GM21515 (cell line): Measurements from ENCODE around the gene ITPRID1.
"Not testable (repeated sequence)": the region's sequence is repeated elsewhere in the genome, so short reads cannot be mapped to it uniquely, and the experiment has no call there.

Source experiments
- ATAC-seq: cut with Tn5 transposase; IDR thresholded peaks from one replicate; pipeline ENCODE4 v1.9.1; 2021; ENCODE audit not compliant: unreplicated experiment

Gene ITPRID1

DNA sequence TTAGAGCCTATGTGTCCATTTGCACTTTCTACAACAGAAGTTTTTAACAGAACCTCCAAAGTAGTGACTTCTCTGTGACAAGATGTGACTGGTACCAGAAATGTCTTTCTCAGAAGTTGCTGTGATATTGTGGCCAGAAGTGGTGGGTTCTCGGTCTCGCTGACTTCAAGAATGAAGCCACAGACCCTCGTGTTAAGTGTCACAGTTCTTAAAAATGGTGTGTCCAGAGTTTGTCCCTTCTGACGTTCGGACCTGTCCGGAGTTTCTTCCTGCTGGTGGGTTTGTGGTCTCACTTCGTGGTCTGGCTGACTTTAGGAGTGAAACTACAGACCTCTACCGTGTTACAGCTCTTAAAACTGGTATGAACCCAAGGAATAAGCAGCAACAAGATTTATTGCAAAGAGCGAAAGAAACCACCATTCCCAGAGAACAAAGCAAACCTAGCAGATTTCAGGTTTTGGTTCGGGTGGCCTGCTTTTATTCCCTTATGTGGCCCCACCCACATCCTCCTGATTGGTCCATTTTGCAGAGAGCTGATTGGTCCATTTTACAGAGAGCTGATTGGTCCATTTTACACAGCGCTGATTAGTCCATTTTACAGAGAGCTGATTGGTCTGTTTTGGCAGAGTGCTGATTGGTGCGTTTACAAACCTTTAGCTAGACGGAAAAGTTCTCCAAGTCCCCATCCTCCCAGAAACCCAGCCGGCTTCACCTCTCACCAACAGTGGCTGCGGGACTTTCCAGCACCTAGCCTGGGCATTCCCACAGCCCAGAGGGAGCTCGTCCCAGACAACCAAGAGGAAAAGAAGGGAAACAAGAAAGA lies 3.0 kb downstream of the ITPRID1 start:
- no peak for ATAC-seq

GRCh38 chr7:31517513-31517912 lies 3.6 kb downstream of the ITPRID1 start:
- no peak for ATAC-seq

GRCh38 chr7:31518766-31519165 lies 4.9 kb downstream of the ITPRID1 start:
- ATAC-seq = no peak

GRCh38 chr7:31521336-31522010 lies 7.6 kb downstream of the ITPRID1 start:
- ATAC-seq = no peak

DNA sequence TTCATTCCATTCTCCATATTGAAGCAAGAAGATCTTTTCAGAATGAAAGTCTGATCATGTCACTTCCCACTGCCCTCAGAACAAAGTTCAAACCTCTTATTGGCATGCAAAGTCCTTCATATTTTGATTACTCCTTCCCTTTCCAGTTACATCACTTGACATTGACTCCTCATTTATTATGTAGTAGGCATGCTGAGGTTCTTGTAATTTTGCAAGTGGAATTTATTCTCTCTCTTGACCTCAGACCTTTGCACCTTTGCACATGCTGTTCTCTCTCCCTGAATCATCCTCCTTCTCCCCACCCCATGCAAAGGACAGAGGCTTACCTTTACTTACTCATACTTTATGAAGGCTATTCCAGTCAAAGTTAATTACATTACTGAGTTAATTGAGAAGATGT lies 13.0 kb downstream of the ITPRID1 start:
- ATAC-seq = no peak

- ATAC-seq = no peak
Observed at GRCh38 chr7:31529103-31529502, 15.2 kb downstream of the ITPRID1 start.

- ATAC-seq = not testable (repeated sequence)
Observed at GRCh38 chr7:31540651-31541185, 26.8 kb downstream of the ITPRID1 start.

- no peak for ATAC-seq
Observed at GRCh38 chr7:31545549-31545948, 31.7 kb downstream of the ITPRID1 start.

DNA sequence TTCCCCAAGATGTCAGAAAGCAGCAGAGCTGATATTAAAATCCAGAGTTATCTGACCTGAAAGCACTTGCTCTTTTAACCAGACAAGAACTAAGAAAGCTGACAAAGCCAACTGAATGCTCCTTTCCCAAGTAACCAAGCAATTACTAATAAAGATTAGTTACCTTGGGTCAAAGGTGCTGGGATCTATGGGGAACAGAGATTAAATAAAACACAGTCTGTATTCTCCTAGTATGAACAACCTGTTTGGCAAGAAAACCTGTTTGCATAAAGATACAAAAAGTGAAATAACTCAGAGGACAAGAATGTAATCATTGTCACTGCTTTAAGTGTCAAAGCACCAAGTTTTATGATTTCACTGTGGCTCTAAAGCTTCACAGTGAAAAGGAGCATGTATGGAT lies 35.7 kb downstream of the ITPRID1 start:
- ATAC-seq = no peak

DNA sequence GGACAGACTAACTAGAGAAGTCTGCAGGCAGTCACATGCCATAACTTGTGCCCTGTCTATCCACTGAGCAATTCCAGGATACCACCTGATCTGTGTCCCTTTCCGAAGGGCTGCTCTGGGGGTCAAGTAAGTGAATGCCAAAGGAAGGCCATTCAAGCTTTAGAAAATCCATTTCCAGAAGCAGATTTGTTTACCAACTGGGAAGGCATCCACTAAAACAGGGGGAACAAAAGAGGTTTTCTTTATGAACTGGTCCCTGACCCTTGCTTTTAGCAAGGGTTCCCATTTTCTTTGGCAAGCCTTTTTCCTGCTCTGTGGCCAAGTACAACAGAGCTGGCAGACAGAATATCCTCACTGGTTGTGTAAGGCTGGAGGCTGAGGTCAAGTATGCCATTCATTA lies 36.5 kb downstream of the ITPRID1 start:
- no peak for ATAC-seq

DNA sequence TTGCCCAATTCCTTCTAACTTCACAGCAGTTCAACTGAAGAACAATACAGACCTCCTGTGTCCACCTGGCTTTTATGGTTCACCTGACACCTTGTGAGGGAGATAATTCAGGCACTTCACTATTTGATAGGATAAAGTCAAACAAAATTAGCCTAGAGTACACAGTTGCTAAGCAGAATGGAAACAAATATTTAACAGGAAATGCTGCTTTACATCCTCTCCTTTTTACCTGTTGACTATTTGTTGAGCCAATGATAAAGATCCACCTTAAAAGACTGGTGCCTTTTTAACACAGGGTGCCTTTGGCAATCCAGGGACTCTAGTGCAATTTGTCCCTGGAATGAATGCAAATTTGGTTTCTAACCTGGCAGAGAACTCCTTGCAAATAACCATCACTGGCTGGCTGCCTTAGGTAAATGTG lies 39.8 kb downstream of the ITPRID1 start:
- ATAC-seq = no peak

DNA sequence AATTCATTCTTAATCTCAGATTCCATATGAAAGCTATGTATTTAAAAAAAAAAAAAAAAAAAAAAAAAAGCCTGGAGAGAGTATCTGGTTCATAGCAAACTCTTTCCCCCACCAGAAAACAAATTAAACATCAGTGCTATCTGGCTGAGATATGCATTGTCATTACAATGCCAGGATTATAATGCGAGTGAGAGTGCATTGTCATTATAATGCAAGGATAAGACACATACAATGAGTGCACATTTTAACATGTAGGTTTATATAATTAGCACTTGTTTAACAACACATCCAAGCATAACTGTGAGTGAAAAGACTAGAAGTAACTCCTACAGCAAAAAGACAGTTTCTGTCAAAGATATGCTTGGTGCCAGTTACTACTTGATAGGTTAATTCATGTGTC lies 48.1 kb downstream of the ITPRID1 start:
- ATAC-seq = no peak

DNA sequence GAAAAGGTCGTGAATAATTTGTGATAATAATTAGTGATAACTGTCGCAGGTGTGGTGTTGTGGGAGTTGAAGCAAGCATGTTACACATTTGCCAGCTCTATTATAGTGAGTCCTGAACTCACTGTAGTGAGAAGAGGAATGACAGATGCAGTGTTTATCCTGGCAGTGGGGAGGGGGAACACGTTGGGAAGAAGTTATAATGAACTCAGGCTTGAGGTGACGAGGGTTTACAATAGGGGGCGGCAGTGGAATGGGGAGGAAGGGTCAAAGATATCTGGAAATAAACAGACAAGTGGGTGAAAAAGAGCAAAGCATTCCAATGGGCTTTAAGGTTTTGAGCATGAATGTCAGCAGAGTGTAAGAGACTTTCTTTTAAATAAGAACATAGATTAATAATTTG lies 49.6 kb downstream of the ITPRID1 start:
- ATAC-seq = no peak

DNA sequence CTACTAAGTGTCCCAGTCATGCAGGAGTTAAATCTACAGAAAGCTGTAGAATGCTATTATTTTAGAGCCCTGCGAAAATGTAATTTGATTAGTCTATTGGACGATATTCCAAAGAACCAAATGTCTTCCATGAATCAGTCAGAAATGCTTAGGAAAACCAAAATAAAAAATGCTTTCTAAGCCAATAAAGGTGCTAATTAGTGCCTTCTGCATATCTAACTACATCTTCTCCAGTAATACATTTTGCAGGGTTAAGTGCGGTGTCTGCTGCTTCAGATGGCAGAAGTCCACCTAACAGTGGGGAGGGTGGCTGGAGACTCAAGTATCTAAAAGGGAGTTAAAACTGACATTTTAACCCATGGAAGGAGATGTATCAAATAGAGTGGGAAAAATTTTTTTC lies 50.1 kb downstream of the ITPRID1 start:
- no peak for ATAC-seq

DNA sequence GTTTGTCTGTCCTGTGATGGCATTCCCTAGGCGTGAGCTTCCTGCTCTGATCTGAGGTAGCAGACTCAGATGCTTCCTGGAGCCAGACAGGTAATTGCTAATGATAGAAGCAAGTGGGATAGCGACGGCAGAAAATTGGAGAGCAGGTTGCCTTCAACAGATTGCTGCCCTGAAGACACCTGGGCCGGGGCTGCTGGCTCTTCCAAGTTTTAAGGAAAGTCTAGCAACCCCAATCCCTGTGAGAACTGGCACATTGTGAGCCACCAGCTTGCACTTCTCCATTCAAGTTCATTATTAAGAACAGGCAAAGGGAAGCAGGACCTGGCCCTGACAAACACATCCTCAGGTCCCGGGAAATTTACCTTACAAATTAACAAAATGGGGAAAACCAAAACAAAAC lies 50.8 kb downstream of the ITPRID1 start:
- ATAC-seq = no peak

DNA sequence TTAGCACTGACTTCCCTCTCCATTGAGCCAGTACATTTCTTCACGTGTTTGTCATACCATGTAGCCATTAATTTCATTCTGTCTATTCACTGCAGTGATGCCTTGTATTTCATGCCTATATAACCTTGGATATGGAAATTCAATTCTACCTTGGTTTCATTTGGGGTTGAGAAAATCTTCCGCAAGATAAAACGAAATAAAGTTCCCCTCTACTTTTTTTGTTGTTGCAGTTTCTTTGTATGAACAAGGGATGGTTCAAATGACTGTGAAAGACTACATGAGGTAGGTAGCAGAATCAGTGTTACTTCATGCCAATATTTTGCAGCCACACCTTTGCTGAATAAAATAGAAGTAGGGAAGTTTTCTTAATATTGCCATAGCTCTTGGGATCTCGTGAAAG lies 55.6 kb downstream of the ITPRID1 start:
- ATAC-seq = no peak

DNA sequence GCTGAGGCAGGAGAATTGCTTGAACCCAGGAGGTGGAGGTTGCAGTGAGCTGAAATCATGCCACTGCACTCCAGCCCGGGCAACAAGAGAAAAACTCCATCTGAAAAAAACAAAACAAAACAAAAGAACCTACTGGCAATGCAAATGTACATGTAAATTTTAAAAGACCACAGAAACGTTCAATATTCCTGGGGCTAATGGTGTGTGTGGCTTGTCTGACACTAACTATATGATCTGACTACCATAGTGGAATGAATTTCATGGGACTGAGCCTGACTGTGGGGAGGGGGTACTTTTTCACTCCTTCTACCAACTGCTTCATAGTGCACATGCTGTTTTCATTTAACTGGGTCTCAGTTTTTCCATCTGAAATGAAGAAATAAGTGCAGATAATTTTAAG lies 69.6 kb downstream of the ITPRID1 start:
- ATAC-seq = no peak

- no peak for ATAC-seq
Observed at GRCh38 chr7:31583942-31584341, 70.1 kb downstream of the ITPRID1 start.

DNA sequence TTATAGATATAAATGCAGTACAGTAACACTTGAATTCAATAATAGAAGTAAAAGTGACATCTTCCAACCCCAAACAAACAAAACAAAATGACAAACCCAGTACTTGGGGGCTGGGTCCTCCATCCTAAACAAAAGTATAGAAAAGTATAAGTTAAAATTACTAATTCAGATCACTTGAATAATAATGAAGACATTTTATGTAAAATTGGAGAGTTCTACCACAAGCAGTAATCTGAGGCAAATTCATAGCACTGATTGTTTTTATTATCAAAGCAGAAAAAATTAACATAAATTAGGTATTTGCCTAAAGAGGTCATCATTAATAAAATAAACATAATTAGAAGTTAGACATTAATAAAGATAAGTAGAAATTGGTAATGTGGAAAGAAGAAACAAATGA lies 81.5 kb downstream of the ITPRID1 start:
- no peak for ATAC-seq

GRCh38 chr7:31602041-31602625 lies 88.2 kb downstream of the ITPRID1 start:
- ATAC-seq = no peak

- no peak for ATAC-seq
Observed at GRCh38 chr7:31603046-31603445, 89.2 kb downstream of the ITPRID1 start.

- ATAC-seq = no peak
Observed at GRCh38 chr7:31613604-31614003, 99.7 kb downstream of the ITPRID1 start.
